Measurements from ENCODE around the gene TMPRSS3. TPM values are rescaled to one million over a fixed set of nuclear protein-coding genes. Genes with fewer than 3 reads are reported as not detected.

The TMPRSS3 gene
- total and polyA plus RNA-seq, 2 of the 13 experiments (the other 11 are each of a cell fraction or from before 2014, with no cell fraction given) = 2.8 to 16.9 TPM

GRCh38 chr21:42366292-42367010, 29.4 kb downstream of the TMPRSS3 start, which contains the start of gene TFF1 (continued):
- TF ChIP-seq SOX13 (IDR thresholded peaks at IDR 0.05) (no peak), SOX13 (CRISPR knock-in tag; conservative IDR thresholded peaks at IDR 0.05 in 1 of 2, IDR thresholded peaks at IDR 0.05 in 1 of 2) (peak in 1 of 2 experiments; percentile 13; a peak in 1 of 4 replicates), NFYC (CRISPR knock-in tag; IDR thresholded peaks at IDR 0.05) (no peak), HMG20B (CRISPR knock-in tag; conservative IDR thresholded peaks at IDR 0.05) (0 out of 2 replicates have a peak, but pooled peaks have one; percentile 29), ZNF460 (CRISPR knock-in tag; IDR thresholded peaks at IDR 0.05; ENCODE audit: borderline replicate concordance) (no peak), SNRNP70 (IDR thresholded peaks at IDR 0.05; ENCODE audit: low read depth, low read length) (no peak), CHCHD3 (CRISPR knock-in tag; IDR thresholded peaks at IDR 0.05) (no peak), RXRA (CRISPR knock-in tag; IDR thresholded peaks at IDR 0.05) (peak; percentile 28; the same call in 1 of the 2 replicates), GZF1 (CRISPR knock-in tag; IDR thresholded peaks at IDR 0.05) (no peak), TCF7 (IDR thresholded peaks at IDR 0.05; ENCODE audit: low read depth) (peak; percentile 17; the same call in 1 of the 2 replicates), SALL2 (CRISPR knock-in tag; IDR thresholded peaks at IDR 0.05) (no peak), FOXA3 (CRISPR knock-in tag; IDR thresholded peaks at IDR 0.05) (peak; percentile 73), KDM2A (CRISPR knock-in tag; IDR thresholded peaks at IDR 0.05; ENCODE audit: borderline replicate concordance, low read depth) (peak; percentile 38; the same call in 1 of the 2 replicates)
- TF ChIP-seq, protein P1, sequence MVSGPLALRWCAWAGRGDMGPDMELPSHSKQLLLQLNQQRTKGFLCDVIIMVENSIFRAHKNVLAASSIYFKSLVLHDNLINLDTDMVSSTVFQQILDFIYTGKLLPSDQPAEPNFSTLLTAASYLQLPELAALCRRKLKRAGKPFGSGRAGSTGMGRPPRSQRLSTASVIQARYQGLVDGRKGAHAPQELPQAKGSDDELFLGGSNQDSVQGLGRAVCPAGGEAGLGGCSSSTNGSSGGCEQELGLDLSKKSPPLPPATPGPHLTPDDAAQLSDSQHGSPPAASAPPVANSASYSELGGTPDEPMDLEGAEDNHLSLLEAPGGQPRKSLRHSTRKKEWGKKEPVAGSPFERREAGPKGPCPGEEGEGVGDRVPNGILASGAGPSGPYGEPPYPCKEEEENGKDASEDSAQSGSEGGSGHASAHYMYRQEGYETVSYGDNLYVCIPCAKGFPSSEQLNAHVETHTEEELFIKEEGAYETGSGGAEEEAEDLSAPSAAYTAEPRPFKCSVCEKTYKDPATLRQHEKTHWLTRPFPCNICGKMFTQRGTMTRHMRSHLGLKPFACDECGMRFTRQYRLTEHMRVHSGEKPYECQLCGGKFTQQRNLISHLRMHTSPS (CRISPR knock-in tag; IDR thresholded peaks at IDR 0.05; ENCODE audit: low read depth) = no peak
- TF ChIP-seq, protein P2, sequence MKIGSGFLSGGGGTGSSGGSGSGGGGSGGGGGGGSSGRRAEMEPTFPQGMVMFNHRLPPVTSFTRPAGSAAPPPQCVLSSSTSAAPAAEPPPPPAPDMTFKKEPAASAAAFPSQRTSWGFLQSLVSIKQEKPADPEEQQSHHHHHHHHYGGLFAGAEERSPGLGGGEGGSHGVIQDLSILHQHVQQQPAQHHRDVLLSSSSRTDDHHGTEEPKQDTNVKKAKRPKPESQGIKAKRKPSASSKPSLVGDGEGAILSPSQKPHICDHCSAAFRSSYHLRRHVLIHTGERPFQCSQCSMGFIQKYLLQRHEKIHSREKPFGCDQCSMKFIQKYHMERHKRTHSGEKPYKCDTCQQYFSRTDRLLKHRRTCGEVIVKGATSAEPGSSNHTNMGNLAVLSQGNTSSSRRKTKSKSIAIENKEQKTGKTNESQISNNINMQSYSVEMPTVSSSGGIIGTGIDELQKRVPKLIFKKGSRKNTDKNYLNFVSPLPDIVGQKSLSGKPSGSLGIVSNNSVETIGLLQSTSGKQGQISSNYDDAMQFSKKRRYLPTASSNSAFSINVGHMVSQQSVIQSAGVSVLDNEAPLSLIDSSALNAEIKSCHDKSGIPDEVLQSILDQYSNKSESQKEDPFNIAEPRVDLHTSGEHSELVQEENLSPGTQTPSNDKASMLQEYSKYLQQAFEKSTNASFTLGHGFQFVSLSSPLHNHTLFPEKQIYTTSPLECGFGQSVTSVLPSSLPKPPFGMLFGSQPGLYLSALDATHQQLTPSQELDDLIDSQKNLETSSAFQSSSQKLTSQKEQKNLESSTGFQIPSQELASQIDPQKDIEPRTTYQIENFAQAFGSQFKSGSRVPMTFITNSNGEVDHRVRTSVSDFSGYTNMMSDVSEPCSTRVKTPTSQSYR (CRISPR knock-in tag; IDR thresholded peaks at IDR 0.05; ENCODE audit: borderline replicate concordance) = peak; percentile 64; the same call in 1 of the 2 replicates

Measured in HepG2 (cell line).